Measurements from ENCODE around the gene IZUMO4.

Gene IZUMO4

DNA sequence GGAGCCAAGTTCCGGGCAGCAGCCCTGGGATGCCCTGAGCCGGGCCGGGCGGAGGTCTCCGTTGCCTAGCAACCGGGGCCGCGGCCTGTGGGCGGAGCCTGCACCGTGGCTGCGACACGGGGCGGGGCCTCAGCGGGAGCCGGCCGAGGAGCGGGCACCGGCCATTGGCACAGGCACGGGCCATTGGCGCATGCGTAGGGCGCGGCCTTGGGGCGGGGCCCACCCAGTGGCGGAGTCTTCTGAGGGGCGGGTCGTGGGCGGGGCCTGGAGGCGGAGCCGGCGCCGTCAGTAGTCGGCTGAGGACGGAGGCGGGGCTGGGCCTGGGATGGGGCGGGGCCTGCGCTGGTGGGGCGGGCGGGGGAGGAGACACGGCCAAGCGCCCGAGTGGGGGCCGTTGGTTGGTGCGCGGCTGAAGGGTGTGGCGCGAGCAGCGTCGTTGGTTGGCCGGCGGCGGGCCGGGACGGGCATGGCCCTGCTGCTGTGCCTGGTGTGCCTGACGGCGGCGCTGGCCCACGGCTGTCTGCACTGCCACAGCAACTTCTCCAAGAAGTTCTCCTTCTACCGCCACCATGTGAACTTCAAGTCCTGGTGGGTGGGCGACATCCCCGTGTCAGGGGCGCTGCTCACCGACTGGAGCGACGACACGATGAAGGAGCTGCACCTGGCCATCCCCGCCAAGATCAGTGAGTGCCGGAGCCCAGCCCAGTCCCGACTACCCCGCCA lies at the start of gene IZUMO4:
IZUMO4 (plus strand) TSS at position 436 of the 723 bp plus-strand sequence; CDS start at position 467, 31 bp downstream.
- peak; percentile 100 for DNase-seq (ENCODE audit: low spot score)

GRCh38 chr19:2047076-2047448 lies 49.7 kb upstream of the IZUMO4 start:
- DNase-seq (ENCODE audit: low spot score): no peak

DNA sequence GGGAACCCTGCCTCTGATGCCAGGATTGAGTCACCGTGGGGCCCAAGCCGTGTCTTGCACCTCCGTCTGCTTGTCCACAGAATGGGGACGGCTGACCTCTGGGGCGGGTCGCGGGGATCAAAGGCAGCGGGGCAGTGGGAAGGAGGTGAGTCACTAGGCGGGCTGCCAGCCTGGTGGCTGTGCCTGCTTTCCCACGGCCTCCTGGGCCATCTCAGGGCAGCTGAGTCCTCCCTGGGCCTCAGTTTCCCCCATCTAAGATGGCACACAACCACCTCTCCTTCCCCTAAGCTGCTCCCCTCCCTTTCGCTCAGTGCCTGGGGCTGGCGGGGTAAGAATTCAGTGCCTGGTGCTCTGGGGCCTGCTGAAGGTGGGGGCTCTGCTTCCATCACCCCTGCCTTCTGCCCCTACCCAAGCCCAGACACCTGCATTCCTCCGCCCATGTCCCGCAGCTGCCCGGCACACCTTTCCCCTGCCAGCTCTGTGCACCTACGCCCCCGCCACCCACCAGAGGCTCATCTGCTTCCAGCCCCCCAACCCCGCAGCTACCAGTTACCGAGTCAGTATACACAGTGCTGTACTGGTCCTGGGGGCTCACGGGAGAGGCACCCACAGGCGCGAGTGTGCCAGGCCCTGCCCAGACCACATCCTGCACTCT lies 49.1 kb upstream of the IZUMO4 start:
- no peak for DNase-seq (ENCODE audit: low spot score)

GRCh38 chr19:2048104-2048958 lies 48.4 kb upstream of the IZUMO4 start:
- no peak for DNase-seq (ENCODE audit: low spot score)

GRCh38 chr19:2048959-2049740 lies 47.6 kb upstream of the IZUMO4 start:
- no peak for DNase-seq (ENCODE audit: low spot score)

GRCh38 chr19:2049741-2050348 lies 46.9 kb upstream of the IZUMO4 start:
- DNase-seq (ENCODE audit: low spot score): peak; percentile 71

GRCh38 chr19:2050349-2050990 lies 46.2 kb upstream of the IZUMO4 start:
- DNase-seq (ENCODE audit: low spot score): peak; percentile 65

DNA sequence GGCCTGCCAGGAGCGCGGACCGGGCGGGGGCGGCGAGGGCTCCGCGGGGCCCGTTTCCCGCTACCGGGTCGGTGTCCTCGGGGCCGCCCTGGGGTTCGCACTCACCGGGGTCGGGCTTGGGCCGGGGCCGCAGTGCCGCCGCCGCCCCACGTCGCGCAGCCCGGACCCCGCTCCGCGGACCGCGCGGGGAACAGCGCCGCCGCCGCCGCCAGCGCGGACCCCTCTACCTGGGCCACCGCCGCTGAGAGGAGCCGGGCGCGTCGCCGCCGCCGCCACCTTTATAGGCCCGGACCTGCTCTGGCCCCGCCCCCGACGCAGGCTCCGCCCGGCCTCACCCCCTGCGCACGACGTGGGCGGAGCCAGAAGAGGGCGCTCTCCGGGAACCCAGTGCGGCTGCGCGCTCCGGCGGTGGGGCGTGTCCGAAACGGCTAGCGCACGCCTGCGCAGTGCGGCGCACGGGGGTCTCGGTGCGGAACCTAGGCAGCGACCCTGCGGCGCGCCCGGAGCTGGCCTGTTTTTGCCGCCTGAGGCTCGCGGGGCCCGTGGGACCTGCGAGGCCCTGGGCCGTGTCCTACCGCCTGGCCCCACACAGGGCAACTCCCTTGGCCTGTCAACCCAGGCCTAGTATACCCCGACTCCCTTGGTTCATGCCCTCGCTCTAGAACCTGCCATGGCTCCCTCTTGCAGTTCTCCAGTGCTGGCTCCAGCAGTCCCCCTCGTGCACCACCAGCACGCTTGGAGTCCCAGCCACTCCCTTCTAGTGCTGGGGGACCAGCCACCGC lies 45.5 kb upstream of the IZUMO4 start, which contains the start of gene MKNK2:
MKNK2 (minus strand) TSS at position 254 of the 782 bp plus-strand sequence. CDS start 393 bp downstream, outside the sequence.
- peak; percentile 99 for DNase-seq (ENCODE audit: low spot score)

- DNase-seq (ENCODE audit: low spot score): no peak
Observed at GRCh38 chr19:2051773-2052704, 44.7 kb upstream of the IZUMO4 start.

DNA sequence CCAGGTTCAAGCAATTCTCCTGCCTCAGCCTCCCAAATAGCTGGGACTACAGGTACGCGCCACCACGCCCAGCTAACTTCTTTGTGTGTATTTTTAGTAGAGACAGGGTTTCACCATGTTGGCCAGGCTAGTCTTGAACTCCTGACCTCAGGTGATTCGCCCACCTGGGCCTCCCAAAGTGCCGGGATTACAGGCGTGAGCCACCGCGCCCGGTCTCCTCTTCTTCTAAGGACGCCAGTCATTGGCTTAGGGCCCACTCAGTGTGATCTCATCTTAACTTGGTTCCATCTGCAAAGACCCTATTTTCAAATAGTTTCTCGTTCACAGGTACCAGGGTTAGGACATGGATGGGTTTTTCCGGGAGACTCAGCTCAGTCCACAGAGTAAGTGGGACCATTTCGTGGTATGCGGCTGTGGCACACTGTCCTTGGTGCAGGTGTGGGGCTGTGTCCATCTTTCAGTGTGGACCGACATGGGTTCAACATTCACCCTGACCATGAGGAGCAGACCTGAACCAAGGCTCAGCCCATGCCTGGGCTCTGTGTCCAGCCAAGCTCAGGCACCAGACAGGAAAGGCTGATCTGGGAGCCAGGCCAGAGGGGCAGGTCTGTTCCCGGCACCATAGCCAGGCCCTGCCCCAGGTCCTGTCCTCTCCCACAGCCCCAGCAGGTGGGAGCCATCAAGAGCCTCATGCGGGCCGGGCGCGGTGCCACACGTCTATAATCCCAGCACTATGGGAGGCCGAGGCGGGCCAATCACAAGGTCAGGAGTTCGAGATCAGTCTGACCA lies 42.9 kb upstream of the IZUMO4 start:
- no peak for DNase-seq (ENCODE audit: low spot score)

DNA sequence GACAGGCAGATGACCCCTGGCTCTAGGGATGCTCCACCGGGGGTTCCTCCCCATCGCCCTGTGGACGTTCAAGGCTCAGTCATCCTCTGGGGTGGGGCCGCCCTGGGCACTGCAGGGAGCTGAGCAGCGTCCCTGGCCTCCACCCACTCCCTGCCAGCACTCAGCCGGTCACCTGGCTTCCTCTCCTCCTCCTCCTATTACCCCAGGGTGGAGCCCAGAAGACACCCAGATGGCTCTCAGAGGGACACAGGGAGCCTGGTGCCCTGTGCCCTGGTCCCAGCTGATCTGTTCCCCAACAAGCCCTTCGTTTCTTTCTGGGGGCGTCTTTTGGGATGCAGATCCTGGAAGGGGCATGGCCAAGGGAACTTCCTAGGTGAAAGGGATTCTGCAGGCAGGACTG lies 42.0 kb upstream of the IZUMO4 start:
- DNase-seq (ENCODE audit: low spot score): no peak

- DNase-seq (ENCODE audit: low spot score): peak; percentile 75
Observed at GRCh38 chr19:2055931-2056836, 40.5 kb upstream of the IZUMO4 start.

DNA sequence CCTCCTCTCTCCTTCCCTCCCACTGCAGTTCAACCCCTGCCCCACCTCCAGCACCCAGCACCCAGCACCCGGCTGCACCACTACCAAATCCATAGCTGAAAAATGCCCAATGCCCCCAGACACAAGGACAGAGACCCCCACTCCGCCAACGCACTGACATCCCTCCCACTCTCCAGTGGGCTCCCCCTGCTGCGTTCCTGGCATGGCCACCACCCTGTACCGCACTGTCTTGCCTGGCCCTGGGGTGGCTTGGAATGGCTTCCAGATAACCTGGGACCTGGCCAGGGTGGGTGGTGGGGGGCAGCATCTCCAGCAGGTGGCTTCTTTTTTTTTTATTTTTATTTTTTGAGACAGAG lies 39.9 kb upstream of the IZUMO4 start:
- DNase-seq (ENCODE audit: low spot score): no peak

DNA sequence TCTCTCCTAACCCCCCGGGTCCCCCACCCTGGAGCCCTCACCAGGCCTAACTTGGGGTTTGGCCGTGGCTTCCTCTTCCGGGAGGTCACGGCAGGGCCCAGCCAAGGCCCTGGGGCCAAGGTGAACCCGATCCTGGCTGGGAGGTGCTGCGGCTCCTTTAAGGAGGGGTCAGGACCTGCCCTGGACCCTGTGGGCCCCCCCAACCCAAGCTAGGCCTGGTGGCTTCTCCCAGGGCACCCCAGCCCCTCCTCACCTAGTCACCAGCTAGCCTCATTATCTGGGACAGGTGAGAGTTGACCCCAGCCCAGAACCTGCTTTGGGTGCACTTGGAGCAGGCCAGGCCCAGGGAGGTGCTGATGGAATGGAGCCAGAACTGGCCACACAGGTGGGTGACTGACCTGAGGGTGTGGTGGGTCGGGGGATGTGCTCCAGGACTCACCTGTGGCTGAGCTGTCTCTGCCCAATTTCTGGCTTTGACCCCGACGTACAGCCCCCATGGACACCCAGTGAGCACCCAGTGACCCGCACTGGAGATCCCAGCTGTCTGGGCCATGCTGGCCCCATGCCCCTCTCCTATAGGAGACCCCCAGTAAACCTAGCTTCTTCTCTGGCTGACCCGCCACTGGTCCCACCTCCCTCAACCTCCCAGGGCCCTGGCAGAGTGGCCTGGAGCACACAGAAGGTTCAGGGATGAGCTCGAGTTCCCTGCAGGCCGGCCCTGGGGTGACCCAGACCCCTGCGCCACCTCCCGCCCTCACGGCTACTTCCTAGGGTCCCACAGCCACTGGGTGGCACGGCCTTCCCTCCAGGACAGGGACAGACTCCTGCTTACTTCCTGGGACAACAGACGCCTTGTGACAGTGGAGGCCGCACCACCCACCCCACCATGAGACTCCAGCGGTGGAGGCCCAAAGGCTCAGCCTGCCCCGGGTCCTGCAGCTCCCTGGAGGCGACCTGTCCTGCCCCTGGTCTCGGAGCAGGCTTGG lies 38.9 kb upstream of the IZUMO4 start:
- no peak for DNase-seq (ENCODE audit: low spot score)

GRCh38 chr19:2058570-2059421 lies 37.9 kb upstream of the IZUMO4 start:
- no peak for DNase-seq (ENCODE audit: low spot score)
